GM23248 (cell line): ENCODE measurements around the gene RBBP5.

Experiments used
- EZH2 ChIP-seq: fragments of 200-600 bp; sonication (generic); IDR thresholded peaks from 2 replicates; pipeline ENCODE4 v1.6.1; 2018; ENCODE audit warnings: antibody characterized with exemption, mild to moderate bottlenecking; ENCODE audit not compliant: insufficient read depth, poor library complexity, severe bottlenecking
- EZH2phosphoT487 ChIP-seq: fragments of 200-600 bp; sonication (generic); IDR thresholded peaks from 2 replicates; pipeline ENCODE4 v1.6.1; 2018; ENCODE audit warnings: antibody characterized with exemption, moderate library complexity, mild to moderate bottlenecking, low read depth; ENCODE audit not compliant: insufficient read depth

GRCh38 chr1:205141236-205142101 lies 19.7 kb upstream of the RBBP5 start:
- TF ChIP-seq EZH2phosphoT487, result no peak
- no peak for TF ChIP-seq EZH2
